ENCODE data around the gene TCL1B.

The TCL1B gene

GRCh38 chr14:95707327-95707726, 21.1 kb downstream of the TCL1B start:
- Histone ChIP-seq H3K27me3 (peaks cover 28% of the 10 kb centered on the region), H3K36me3 (no peaks in the 10 kb centered on the region), H3K9me3 (no peaks in the 10 kb centered on the region), H3K4me3 (ENCODE audit: low read depth, low read length) (no peak overlapping the region), H3K4me1 (no peaks in the 10 kb centered on the region)
- no peak for DNase-seq
- no peak for TF ChIP-seq CTCF (IDR thresholded peaks at IDR 0.05; ENCODE audit: low read depth, low read length)

GRCh38 chr14:95710106-95710505, 23.9 kb downstream of the TCL1B start:
- no peak for TF ChIP-seq CTCF (IDR thresholded peaks at IDR 0.05; ENCODE audit: low read depth, low read length)

GRCh38 chr14:95711476-95712176, 25.4 kb downstream of the TCL1B start:
- H3K27me3 ChIP-seq: peaks cover 17% of the 10 kb centered on the region
- TF ChIP-seq CTCF (IDR thresholded peaks at IDR 0.05; ENCODE audit: low read depth, low read length): no peak
- H3K4me1 ChIP-seq: no peaks in the 10 kb centered on the region
- no peak overlapping the region for H3K4me3 ChIP-seq (ENCODE audit: low read depth, low read length)
- DNase-seq: no peak
- no peaks in the 10 kb centered on the region for H3K36me3 ChIP-seq
- H3K9me3 ChIP-seq: no peaks in the 10 kb centered on the region

More at GRCh38 chr14:95710106-95710505, 23.9 kb downstream of the TCL1B start:
- Histone ChIP-seq H3K4me1 (no peaks in the 10 kb centered on the region), H3K36me3 (no peaks in the 10 kb centered on the region), H3K9me3 (no peaks in the 10 kb centered on the region), H3K27me3 (peaks cover 20% of the 10 kb centered on the region), H3K4me3 (ENCODE audit: low read depth, low read length) (no peak overlapping the region)
- no peak for DNase-seq

GRCh38 chr14:95712398-95712797, 26.2 kb downstream of the TCL1B start:
- H3K36me3 ChIP-seq: no peaks in the 10 kb centered on the region
- no peak overlapping the region for H3K4me3 ChIP-seq (ENCODE audit: low read depth, low read length)
- H3K27me3 ChIP-seq: peaks cover 13% of the 10 kb centered on the region
- no peak for TF ChIP-seq CTCF (IDR thresholded peaks at IDR 0.05; ENCODE audit: low read depth, low read length)
- DNase-seq: no peak
- no peaks in the 10 kb centered on the region for H3K9me3 ChIP-seq
- H3K4me1 ChIP-seq: no peaks in the 10 kb centered on the region

GRCh38 chr14:95713596-95714371, 27.6 kb downstream of the TCL1B start, which contains the start of gene TCL1A:
TSS of gene TCL1A (minus strand) at chr14:95714125. CDS start at chr14:95714066, 59 bp downstream.
- Histone ChIP-seq H3K4me3 (ENCODE audit: low read depth, low read length) (no peak within 1 kb of the TSS), H3K4me1 (no peaks in the 10 kb centered on the region), H3K27me3 (peaks cover 11% of the 10 kb centered on the region), H3K9me3 (no peaks in the 10 kb centered on the region), H3K36me3 (no peaks in the 10 kb centered on the region)
- TF ChIP-seq CTCF (IDR thresholded peaks at IDR 0.05; ENCODE audit: low read depth, low read length): no peak
- DNase-seq: no peak
